Hepatocyte (in vitro differentiated cells): Measurements from ENCODE around the gene LONP1. TPM values are rescaled to one million over a fixed set of nuclear protein-coding genes. Genes with fewer than 3 reads are reported as not detected.

Experiments used
- DNase-seq: peaks from one replicate; pipeline ENCODE4 v3.0.0-alpha.2; 2016; ENCODE audit warnings: low spot score
- H2AFZ ChIP-seq: fragments of 200-600 bp; sonication (generic); 2 replicates; pipeline ENCODE4 v1.6.0; 2016; ENCODE audit warnings: antibody characterized with exemption, mild to moderate bottlenecking
- H3K27ac ChIP-seq: fragments of 200-600 bp; sonication (generic); 2 replicates; pipeline ENCODE4 v1.5.1; 2016; ENCODE audit warnings: mild to moderate bottlenecking
- H3K27me3 ChIP-seq: fragments of 200-600 bp; sonication (generic); 2 replicates; pipeline ENCODE4 v1.6.1; 2016
- H3K36me3 ChIP-seq: fragments of 200-600 bp; sonication (generic); replicated peaks from 2 replicates; pipeline ENCODE4 v1.5.1; 2016; ENCODE audit warnings: low read depth; ENCODE audit not compliant: insufficient read depth
- H3K4me1 ChIP-seq: fragments of 200-600 bp; sonication (generic); 2 replicates; pipeline ENCODE4 v1.5.1; 2016; ENCODE audit warnings: mild to moderate bottlenecking, moderate library complexity; ENCODE audit not compliant: insufficient read depth
- H3K4me2 ChIP-seq: fragments of 200-600 bp; sonication (generic); 2 replicates; pipeline ENCODE4 v1.6.0; 2016
- H3K4me3 ChIP-seq: fragments of 200-600 bp; sonication (generic); 2 replicates; pipeline ENCODE4 v1.5.1; 2016; ENCODE audit warnings: mild to moderate bottlenecking
- H3K79me2 ChIP-seq: fragments of 200-600 bp; sonication (generic); 2 replicates; pipeline ENCODE4 v1.6.0; 2017; ENCODE audit warnings: mild to moderate bottlenecking
- H3K9me2 ChIP-seq: fragments of 200-600 bp; sonication (generic); replicated peaks from 2 replicates; pipeline ENCODE4 v1.6.0; 2017; ENCODE audit warnings: mild to moderate bottlenecking; ENCODE audit not compliant: insufficient read depth
- H3K9me3 ChIP-seq: fragments of 200-600 bp; sonication (generic); 2 replicates; pipeline ENCODE4 v1.5.1; 2016; ENCODE audit warnings: low read depth, mild to moderate bottlenecking
- H4K20me1 ChIP-seq: fragments of 200-600 bp; sonication (generic); 2 replicates; pipeline ENCODE4 v1.6.0; 2016; ENCODE audit warnings: mild to moderate bottlenecking; ENCODE audit not compliant: insufficient read depth, poor library complexity, severe bottlenecking
- EZH2 ChIP-seq: fragments of 200-600 bp; sonication (generic); IDR thresholded peaks from 2 replicates; pipeline ENCODE4 v1.6.1; 2016; ENCODE audit warnings: antibody characterized with exemption, mild to moderate bottlenecking, borderline replicate concordance
- EZH2phosphoT487 ChIP-seq: fragments of 200-600 bp; sonication (generic); IDR thresholded peaks from one replicate; pipeline ENCODE4 v1.6.1; 2018; ENCODE audit warnings: antibody characterized with exemption, mild to moderate bottlenecking, low read depth, moderate library complexity; ENCODE audit not compliant: unreplicated experiment, severe bottlenecking
- WGBS: methylation state at CpG from one replicate; pipeline ENCODE4 v1.1.6; 2016; ENCODE audit warnings: low lambda C conversion rate; ENCODE audit errors: missing lambda C conversion rate; 5-methylcytosine and 5-hydroxymethylcytosine counted together
- polyA plus RNA-seq: library from polyadenylated mRNA; unstranded; fragments of >200 nt; fragmentation: Nextera tagmentation; extraction: Ambion mirVana; gene quantifications from 2 replicates; pipeline ENCODE4 v1.2.1, GENCODE V29; 2016
- total RNA-seq: library from RNA; depleted of rRNA; stranded (reverse); fragments of >200 nt; gene quantifications from 2 replicates; pipeline ENCODE4 v1.2.3, GENCODE V29; 2014
- TF ChIP-seq, protein P1 (sequence below): fragments of 200-600 bp; sonication (generic); IDR thresholded peaks from 2 replicates; pipeline ENCODE4 v1.5.1; 2016; ENCODE audit warnings: antibody characterized with exemption, mild to moderate bottlenecking; ENCODE audit not compliant: poor library complexity

The LONP1 gene
- total and polyA plus RNA-seq, 2 experiments from 2014 or later = 63.0 to 79.2 TPM

DNA sequence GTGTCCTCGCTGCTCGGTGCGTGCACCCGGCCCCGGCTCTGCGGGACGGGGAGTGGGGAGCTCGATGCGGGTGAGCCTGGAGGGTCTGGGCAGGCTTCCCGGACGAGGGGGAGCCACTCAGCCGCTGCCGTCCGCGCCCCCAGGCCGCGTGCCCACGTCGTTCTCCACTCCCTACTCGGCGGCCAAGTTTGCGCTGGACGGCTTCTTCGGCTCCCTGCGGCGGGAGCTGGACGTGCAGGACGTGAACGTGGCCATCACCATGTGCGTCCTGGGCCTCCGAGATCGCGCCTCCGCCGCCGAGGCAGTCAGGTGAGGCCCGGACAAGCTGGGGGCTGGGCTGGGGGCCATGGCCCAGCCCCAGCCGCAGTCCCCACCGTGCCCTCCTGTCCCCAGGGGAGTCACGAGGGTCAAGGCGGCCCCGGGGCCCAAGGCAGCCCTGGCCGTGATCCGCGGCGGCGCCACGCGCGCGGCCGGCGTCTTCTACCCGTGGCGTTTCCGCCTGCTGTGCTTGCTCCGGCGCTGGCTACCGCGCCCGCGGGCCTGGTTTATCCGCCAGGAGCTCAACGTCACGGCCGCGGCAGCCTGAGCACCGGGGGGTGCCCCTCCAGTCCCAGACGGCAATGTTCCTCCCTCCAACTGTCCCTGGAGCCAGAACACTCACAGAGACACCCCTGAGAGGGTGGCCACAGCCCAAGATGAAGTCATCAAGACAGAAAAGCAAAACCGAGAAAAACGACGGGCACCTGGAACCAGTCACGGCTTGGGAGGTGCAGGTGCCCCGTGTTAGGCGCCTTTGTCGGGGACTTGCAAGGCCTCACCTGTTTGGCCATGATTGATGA, 32.4 kb downstream of the LONP1 start:
- no peaks in the 10 kb centered on the region for H3K36me3 ChIP-seq
- no peak overlapping the region for H3K27ac ChIP-seq
- H3K79me2 ChIP-seq = peaks cover 24% of the 10 kb centered on the region
- DNase-seq = no peak
- no peaks in the 10 kb centered on the region for H3K9me3 ChIP-seq
- peak overlapping the region; percentile 82 for H3K4me2 ChIP-seq
- H3K4me1 ChIP-seq = peaks cover 8% of the 10 kb centered on the region
- no peak overlapping the region for H2AFZ ChIP-seq
- WGBS = 86% methylated on average over 55 of the region's 76 CpGs
- no peak overlapping the region for H3K4me3 ChIP-seq
- no peaks in the 10 kb centered on the region for H3K27me3 ChIP-seq
- no peaks in the 10 kb centered on the region for H3K9me2 ChIP-seq
- TF ChIP-seq, protein P1, sequence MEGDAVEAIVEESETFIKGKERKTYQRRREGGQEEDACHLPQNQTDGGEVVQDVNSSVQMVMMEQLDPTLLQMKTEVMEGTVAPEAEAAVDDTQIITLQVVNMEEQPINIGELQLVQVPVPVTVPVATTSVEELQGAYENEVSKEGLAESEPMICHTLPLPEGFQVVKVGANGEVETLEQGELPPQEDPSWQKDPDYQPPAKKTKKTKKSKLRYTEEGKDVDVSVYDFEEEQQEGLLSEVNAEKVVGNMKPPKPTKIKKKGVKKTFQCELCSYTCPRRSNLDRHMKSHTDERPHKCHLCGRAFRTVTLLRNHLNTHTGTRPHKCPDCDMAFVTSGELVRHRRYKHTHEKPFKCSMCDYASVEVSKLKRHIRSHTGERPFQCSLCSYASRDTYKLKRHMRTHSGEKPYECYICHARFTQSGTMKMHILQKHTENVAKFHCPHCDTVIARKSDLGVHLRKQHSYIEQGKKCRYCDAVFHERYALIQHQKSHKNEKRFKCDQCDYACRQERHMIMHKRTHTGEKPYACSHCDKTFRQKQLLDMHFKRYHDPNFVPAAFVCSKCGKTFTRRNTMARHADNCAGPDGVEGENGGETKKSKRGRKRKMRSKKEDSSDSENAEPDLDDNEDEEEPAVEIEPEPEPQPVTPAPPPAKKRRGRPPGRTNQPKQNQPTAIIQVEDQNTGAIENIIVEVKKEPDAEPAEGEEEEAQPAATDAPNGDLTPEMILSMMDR = no peak
- TF ChIP-seq EZH2 (no peak), EZH2phosphoT487 (no peak)
- H4K20me1 ChIP-seq = peaks cover 23% of the 10 kb centered on the region

DNA sequence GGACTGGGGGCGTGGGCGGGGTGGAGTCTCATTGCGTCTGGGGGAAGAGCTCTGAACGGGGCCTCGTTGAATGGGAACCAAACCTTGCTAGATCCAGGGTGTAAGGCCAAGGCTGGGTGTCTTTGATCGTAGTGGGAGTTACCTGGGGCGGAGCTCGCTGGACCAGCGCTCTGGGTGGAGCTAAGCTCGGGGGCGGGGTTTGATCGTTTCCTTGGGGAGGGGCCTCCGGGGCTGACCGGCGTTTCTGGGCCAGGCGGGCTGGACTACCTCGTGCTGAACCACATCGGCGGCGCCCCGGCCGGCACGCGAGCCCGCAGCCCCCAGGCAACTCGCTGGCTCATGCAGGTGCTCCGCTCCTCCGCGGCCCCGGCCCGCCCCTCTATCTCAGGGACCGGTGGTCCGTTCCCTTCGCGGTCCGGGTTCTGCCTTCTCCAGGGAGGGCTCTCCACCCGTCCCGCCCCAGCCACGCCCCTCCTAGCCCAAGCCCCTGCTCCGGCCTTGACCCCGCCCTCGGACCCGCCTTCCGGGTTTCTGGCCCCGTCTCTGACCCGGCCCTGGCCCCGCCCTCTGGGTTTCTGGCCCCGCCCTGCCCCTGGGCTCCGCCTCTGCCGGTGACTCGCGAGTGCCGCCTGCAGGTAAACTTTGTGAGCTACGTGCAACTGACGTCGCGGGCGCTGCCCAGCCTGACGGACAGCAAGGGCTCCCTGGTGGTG, 33.1 kb downstream of the LONP1 start:
- Histone ChIP-seq H3K27ac (peak overlapping the region; percentile 75), H3K9me2 (no peaks in the 10 kb centered on the region), H3K79me2 (peaks cover 16% of the 10 kb centered on the region), H3K27me3 (no peaks in the 10 kb centered on the region), H3K36me3 (no peaks in the 10 kb centered on the region), H3K4me2 (peak overlapping the region; percentile 82), H3K9me3 (no peaks in the 10 kb centered on the region), H3K4me1 (peaks cover 3% of the 10 kb centered on the region), H2AFZ (peak overlapping the region; percentile 64), H3K4me3 (peak overlapping the region; percentile 51), H4K20me1 (peaks cover 15% of the 10 kb centered on the region)
- peak; percentile 97 for DNase-seq
- 0% methylated on average over 11 of the region's 59 CpGs for WGBS
- no peak for TF ChIP-seq EZH2
- TF ChIP-seq, protein P1 = peak; percentile 80

DNA sequence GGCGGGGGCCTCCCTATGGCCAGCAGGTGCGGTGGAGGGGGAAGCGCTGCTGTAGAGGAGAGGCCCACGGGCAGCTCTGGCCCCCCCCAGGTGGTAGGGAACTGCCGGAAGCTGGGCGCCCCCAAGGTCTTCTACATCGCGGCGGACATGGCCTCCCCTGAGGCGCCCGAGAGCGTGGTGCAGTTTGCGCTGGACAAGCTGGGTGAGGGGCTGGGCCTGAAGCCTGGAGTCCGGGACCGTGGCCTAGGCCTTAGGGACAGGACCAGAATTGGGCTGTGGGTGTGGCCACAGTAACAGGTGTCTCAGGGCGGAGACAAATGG, 33.7 kb downstream of the LONP1 start:
- Histone ChIP-seq H3K4me1 (no peaks in the 10 kb centered on the region), H3K79me2 (peaks cover 11% of the 10 kb centered on the region), H4K20me1 (peaks cover 10% of the 10 kb centered on the region), H3K4me3 (no peak overlapping the region), H2AFZ (peak overlapping the region; percentile 64), H3K4me2 (peak overlapping the region; percentile 82), H3K36me3 (no peaks in the 10 kb centered on the region), H3K9me2 (no peaks in the 10 kb centered on the region), H3K27ac (peak overlapping the region; percentile 75), H3K27me3 (no peaks in the 10 kb centered on the region), H3K9me3 (no peaks in the 10 kb centered on the region)
- 63% methylated on average over 12 of the region's 16 CpGs for WGBS
- TF ChIP-seq EZH2 (no peak), EZH2phosphoT487 (no peak)
- TF ChIP-seq, protein P1 = no peak
- DNase-seq = no peak
